H9 (cell line): Measurements from ENCODE around the gene DLD. TPM values are rescaled to one million over a fixed set of nuclear protein-coding genes. Genes with fewer than 3 reads are reported as not detected.

Experiments
- DNase-seq: peaks from one replicate; pipeline ENCODE4 v3.0.0-alpha.2; 2017
- H2AFZ ChIP-seq: one replicate; pipeline ENCODE4 v1.6.1; 2013; ENCODE audit warnings: mild to moderate bottlenecking, low read length, control low read depth, moderate library complexity
- H2AK5ac ChIP-seq: 2 replicates; pipeline ENCODE4 v1.6.1; 2013; ENCODE audit warnings: low read length, control low read depth, mixed read lengths; ENCODE audit not compliant: insufficient read length
- H2BK120ac ChIP-seq: one replicate; pipeline ENCODE4 v1.6.1; 2013; ENCODE audit warnings: low read depth, mild to moderate bottlenecking, low read length, control low read depth, inconsistent platforms; ENCODE audit not compliant: poor library complexity, severe bottlenecking
- H2BK12ac ChIP-seq: 2 replicates; pipeline ENCODE4 v1.6.1; 2013; ENCODE audit warnings: low read length, control low read depth, mixed read lengths, low read depth; ENCODE audit not compliant: insufficient read length
- H2BK15ac ChIP-seq: 2 replicates; pipeline ENCODE4 v1.6.1; 2013; ENCODE audit warnings: low read depth, low read length, control low read depth
- H2BK20ac ChIP-seq: one replicate; pipeline ENCODE4 v1.6.1; 2013; ENCODE audit warnings: low read depth, mild to moderate bottlenecking, low read length, control low read depth, inconsistent platforms; ENCODE audit not compliant: poor library complexity, severe bottlenecking
- H2BK5ac ChIP-seq: 2 replicates; pipeline ENCODE4 v1.6.1; 2013; ENCODE audit warnings: low read length, control low read depth, mixed read lengths; ENCODE audit not compliant: insufficient read length
- H3K14ac ChIP-seq: 2 replicates; pipeline ENCODE4 v1.6.1; 2013; ENCODE audit warnings: low read length, control low read depth; ENCODE audit not compliant: insufficient read depth
- H3K18ac ChIP-seq: 2 replicates; pipeline ENCODE4 v1.6.1; 2013; ENCODE audit warnings: low read depth, mild to moderate bottlenecking, mixed read lengths, low read length, control low read depth; ENCODE audit not compliant: insufficient read length
- H3K23ac ChIP-seq: 2 replicates; pipeline ENCODE4 v1.6.1; 2013; ENCODE audit warnings: low read length, control low read depth, mixed read lengths, low read depth; ENCODE audit not compliant: insufficient read length
- H3K23me2 ChIP-seq: 2 replicates; pipeline ENCODE4 v1.6.1; 2013; ENCODE audit warnings: low read depth, mild to moderate bottlenecking, mixed read lengths, low read length, control low read depth; ENCODE audit not compliant: insufficient read length, poor library complexity, severe bottlenecking
- H3K27ac ChIP-seq: 2 replicates; pipeline ENCODE4 v1.5.1; 2013; ENCODE audit warnings: low read length, control low read depth, mixed read lengths, low read depth; ENCODE audit not compliant: insufficient read length
- H3K27me3 ChIP-seq: 2 replicates; pipeline ENCODE4 v1.6.1; 2013; ENCODE audit warnings: low read length, control low read depth, inconsistent platforms; ENCODE audit not compliant: insufficient read depth
- H3K4ac ChIP-seq: 2 replicates; pipeline ENCODE4 v1.6.1; 2013; ENCODE audit warnings: low read depth, mild to moderate bottlenecking, control low read depth, inconsistent platforms, low read length, moderate library complexity
- H3K4me1 ChIP-seq: 2 replicates; pipeline ENCODE4 v1.6.1; 2013; ENCODE audit warnings: low read length, control low read depth, inconsistent platforms; ENCODE audit not compliant: insufficient read depth
- H3K4me2 ChIP-seq: 2 replicates; pipeline ENCODE4 v1.6.1; 2013; ENCODE audit warnings: low read length, control low read depth, mixed read lengths; ENCODE audit not compliant: insufficient read length, insufficient read depth
- H3K56ac ChIP-seq: 2 replicates; pipeline ENCODE4 v1.6.1; 2013; ENCODE audit warnings: low read depth, mild to moderate bottlenecking, mixed read lengths, low read length, control low read depth; ENCODE audit not compliant: insufficient read length
- H3K79me1 ChIP-seq: 2 replicates; pipeline ENCODE4 v1.6.1; 2013; ENCODE audit warnings: low read depth, mild to moderate bottlenecking, moderate library complexity, low read length, control low read depth, inconsistent platforms; ENCODE audit not compliant: insufficient read depth, poor library complexity, severe bottlenecking
- H3K79me2 ChIP-seq: 2 replicates; pipeline ENCODE4 v1.6.1; 2013; ENCODE audit warnings: low read length, control low read depth, inconsistent platforms; ENCODE audit not compliant: insufficient read depth
- H3K9ac ChIP-seq: 2 replicates; pipeline ENCODE4 v1.6.1; 2013; ENCODE audit warnings: low read length, control low read depth, mixed read lengths; ENCODE audit not compliant: insufficient read length; ENCODE audit errors: extremely low read depth
- H3K9me3 ChIP-seq: one replicate; pipeline ENCODE4 v1.6.1; 2013; ENCODE audit warnings: low read depth, low read length, inconsistent platforms; ENCODE audit not compliant: control insufficient read depth
- H3T11ph ChIP-seq: one replicate; pipeline ENCODE4 v1.6.1; 2013; ENCODE audit warnings: mild to moderate bottlenecking, low read length, control low read depth, inconsistent platforms
- H4K20me1 ChIP-seq: one replicate; pipeline ENCODE4 v1.6.1; 2013; ENCODE audit not compliant: control insufficient read depth, insufficient read length, insufficient read depth
- H4K5ac ChIP-seq: 2 replicates; pipeline ENCODE4 v1.6.1; 2013; ENCODE audit warnings: low read depth, mild to moderate bottlenecking, mixed read lengths, low read length, control low read depth; ENCODE audit not compliant: insufficient read length
- H4K8ac ChIP-seq: replicated peaks from 2 replicates; pipeline ENCODE4 v1.6.1; 2013; ENCODE audit warnings: low read length, control low read depth, mixed read lengths, low read depth; ENCODE audit not compliant: insufficient read length
- H4K91ac ChIP-seq: 2 replicates; pipeline ENCODE4 v1.6.1; 2013; ENCODE audit warnings: low read depth, mild to moderate bottlenecking, moderate library complexity, mixed read lengths, low read length, control low read depth; ENCODE audit not compliant: insufficient read length
- H3K27ac Mint-ChIP-seq, 3 experiments: 2 replicates in 2 of 3; 3 replicates in 1 of 3; pipeline ENCODE4 v1.8.0; 2020 to 2021; ENCODE audit warnings: mixed read lengths in 3 of 3, mild to moderate bottlenecking in 1 of 3, moderate library complexity in 1 of 3
- H3K27me3 Mint-ChIP-seq: 2 replicates; pipeline ENCODE4 v1.8.0; 2021; ENCODE audit warnings: low read depth, mild to moderate bottlenecking, moderate library complexity, mixed read lengths
- H3K36me3 Mint-ChIP-seq, 3 experiments: 2 replicates in 2 of 3; 3 replicates in 1 of 3; pipeline ENCODE4 v1.8.0; 2020 to 2021; ENCODE audit warnings: low read depth in 3 of 3, mixed read lengths in 3 of 3; ENCODE audit not compliant: insufficient read depth in 1 of 3
- H3K4me1 Mint-ChIP-seq, 2 experiments: 2 replicates each; pipeline ENCODE4 v1.8.0; 2020; ENCODE audit warnings: mixed read lengths in 2 of 2
- H3K4me3 Mint-ChIP-seq, 2 experiments: 2 replicates in 1 of 2; 3 replicates in 1 of 2; pipeline ENCODE4 v1.8.0; 2020 to 2021; ENCODE audit warnings: mild to moderate bottlenecking in 2 of 2, mixed read lengths in 2 of 2, moderate library complexity in 1 of 2
- H3K9me3 Mint-ChIP-seq, 2 experiments: 2 replicates in 1 of 2; 3 replicates in 1 of 2; pipeline ENCODE4 v1.8.0; 2020; ENCODE audit warnings: mild to moderate bottlenecking in 2 of 2, mixed read lengths in 2 of 2, moderate library complexity in 1 of 2
- WGBS: extraction: QIAGEN DNeasy Blood & Tissue Kit; methylation state at CpG from one replicate; pipeline ENCODE4 v1.1.7; 2013; ENCODE audit warnings: missing lambda C conversion rate, low lambda C conversion rate, mixed read lengths; ENCODE audit not compliant: insufficient read length; ENCODE audit errors: extremely low coverage; 5-methylcytosine and 5-hydroxymethylcytosine counted together
- total RNA-seq: library from RNA; stranded (reverse); gene quantifications from 2 replicates; pipeline ENCODE4 v1.2.1, GENCODE V29; 2021
- TF ChIP-seq, protein P1 (sequence below): fragments of 200-600 bp; sonication (generic); conservative IDR thresholded peaks from 3 replicates; pipeline ENCODE4 v1.8.0; 2021; ENCODE audit warnings: antibody characterized with exemption, mild to moderate bottlenecking

The DLD gene
- total RNA-seq, 1 experiment from 2014 or later, result 93.7 TPM

DNA sequence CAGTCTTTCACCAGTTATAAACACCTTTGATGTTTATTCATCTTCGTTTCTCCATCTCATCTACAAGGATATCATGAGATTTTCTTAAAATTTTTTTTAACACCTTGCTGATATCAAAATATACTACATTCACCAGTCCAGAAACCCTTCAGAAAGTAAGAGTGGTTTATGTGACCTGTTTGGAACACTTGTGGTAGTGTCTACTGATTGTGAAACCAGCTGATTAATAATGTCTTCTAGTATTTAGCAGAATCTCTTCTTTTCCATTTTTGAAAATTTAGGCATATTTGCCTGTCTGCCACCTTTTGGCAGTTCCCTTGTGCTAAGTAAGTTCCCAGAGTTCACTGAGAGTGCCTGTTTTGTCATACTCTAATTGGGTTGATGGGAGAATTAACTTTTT is 18.5 kb downstream of the DLD start:
- no peaks in the 10 kb centered on the region for H3K23me2 ChIP-seq
- no peak overlapping the region for H2BK12ac ChIP-seq
- H3K27me3 ChIP-seq, result no peaks in the 10 kb centered on the region
- no peaks in the 10 kb centered on the region for H4K20me1 ChIP-seq
- Mint-ChIP-seq H3K4me3 (no peak overlapping the region), H3K27me3 (no peaks in the 10 kb centered on the region), H3K27ac (no peak overlapping the region), H3K9me3 (no peaks in the 10 kb centered on the region; a peak in 1 of 5 replicates), H3K36me3 (peaks cover 29 to 82% (median 62%) of the 10 kb centered on the region in 3 experiments; a peak in 6 of 7 replicates), H3K4me1 (no peaks in the 10 kb centered on the region)
- H3K23ac ChIP-seq, result no peak overlapping the region
- H2AFZ ChIP-seq, result no peak overlapping the region
- no peak overlapping the region for H2BK120ac ChIP-seq
- H3K4me2 ChIP-seq, result no peak overlapping the region
- H2BK5ac ChIP-seq, result no peak overlapping the region
- no peak overlapping the region for H2AK5ac ChIP-seq
- no peak overlapping the region for H3K4ac ChIP-seq
- no peak overlapping the region for H3K56ac ChIP-seq
- no peak overlapping the region for H4K91ac ChIP-seq
- no peak for DNase-seq
- H3K27ac ChIP-seq, result no peak overlapping the region
- no peaks in the 10 kb centered on the region for H3K79me2 ChIP-seq
- no peaks in the 10 kb centered on the region for H3K4me1 ChIP-seq
- no CpG with 5 or more reads among the region's 1 CpG for WGBS
- H3K9me3 ChIP-seq, result no peaks in the 10 kb centered on the region
- H3T11ph ChIP-seq, result no peak overlapping the region
- H3K79me1 ChIP-seq, result no peaks in the 10 kb centered on the region
- no peak overlapping the region for H3K9ac ChIP-seq
- no peak overlapping the region for H2BK20ac ChIP-seq
- no peak overlapping the region for H2BK15ac ChIP-seq
- H4K5ac ChIP-seq, result no peak overlapping the region
- TF ChIP-seq, protein P1, sequence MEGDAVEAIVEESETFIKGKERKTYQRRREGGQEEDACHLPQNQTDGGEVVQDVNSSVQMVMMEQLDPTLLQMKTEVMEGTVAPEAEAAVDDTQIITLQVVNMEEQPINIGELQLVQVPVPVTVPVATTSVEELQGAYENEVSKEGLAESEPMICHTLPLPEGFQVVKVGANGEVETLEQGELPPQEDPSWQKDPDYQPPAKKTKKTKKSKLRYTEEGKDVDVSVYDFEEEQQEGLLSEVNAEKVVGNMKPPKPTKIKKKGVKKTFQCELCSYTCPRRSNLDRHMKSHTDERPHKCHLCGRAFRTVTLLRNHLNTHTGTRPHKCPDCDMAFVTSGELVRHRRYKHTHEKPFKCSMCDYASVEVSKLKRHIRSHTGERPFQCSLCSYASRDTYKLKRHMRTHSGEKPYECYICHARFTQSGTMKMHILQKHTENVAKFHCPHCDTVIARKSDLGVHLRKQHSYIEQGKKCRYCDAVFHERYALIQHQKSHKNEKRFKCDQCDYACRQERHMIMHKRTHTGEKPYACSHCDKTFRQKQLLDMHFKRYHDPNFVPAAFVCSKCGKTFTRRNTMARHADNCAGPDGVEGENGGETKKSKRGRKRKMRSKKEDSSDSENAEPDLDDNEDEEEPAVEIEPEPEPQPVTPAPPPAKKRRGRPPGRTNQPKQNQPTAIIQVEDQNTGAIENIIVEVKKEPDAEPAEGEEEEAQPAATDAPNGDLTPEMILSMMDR, result no peak
- H3K18ac ChIP-seq, result no peak overlapping the region
- H4K8ac ChIP-seq, result no peak overlapping the region
- H3K14ac ChIP-seq, result no peak overlapping the region
